DOHH2 (cell line): ENCODE measurements around the gene WWC1.

ENCODE experiments used
- H3F3A ChIP-seq: fragments of 200-600 bp; sonication (generic), shearing (Covaris generic); 2 replicates; pipeline ENCODE4 v1.6.0; 2016; ENCODE audit warnings: antibody characterized with exemption, mild to moderate bottlenecking; ENCODE audit not compliant: control insufficient read depth, insufficient read depth
- H3K27ac ChIP-seq: fragments of 200-600 bp; sonication (generic); 2 replicates; pipeline ENCODE4 v1.5.1; 2014; ENCODE audit warnings: low read depth, mild to moderate bottlenecking, low read length, moderate library complexity
- H3K27me3 ChIP-seq: fragments of 200-600 bp; sonication (generic); 2 replicates; pipeline ENCODE4 v1.6.1; 2014; ENCODE audit warnings: mild to moderate bottlenecking, low read length, mixed read lengths; ENCODE audit not compliant: control insufficient read depth
- H3K36me3 ChIP-seq: fragments of 200-600 bp; sonication (generic); 2 replicates; pipeline ENCODE4 v1.6.1; 2014; ENCODE audit warnings: mild to moderate bottlenecking, low read length, moderate library complexity, mixed read lengths; ENCODE audit not compliant: control insufficient read depth
- H3K4me1 ChIP-seq: fragments of 200-600 bp; sonication (generic); 2 replicates; pipeline ENCODE4 v1.6.1; 2014; ENCODE audit warnings: mild to moderate bottlenecking, low read length, mixed read lengths; ENCODE audit not compliant: control insufficient read depth
- H3K4me2 ChIP-seq: fragments of 200-600 bp; sonication (generic); 2 replicates; pipeline ENCODE4 v1.6.0; 2014; ENCODE audit warnings: mild to moderate bottlenecking, low read length, moderate library complexity
- H3K4me3 ChIP-seq: fragments of 200-600 bp; sonication (generic); 2 replicates; pipeline ENCODE4 v1.5.1; 2014; ENCODE audit warnings: mild to moderate bottlenecking, low read length, mixed read lengths
- H3K79me2 ChIP-seq: fragments of 200-600 bp; sonication (generic); 2 replicates; pipeline ENCODE4 v1.6.1; 2014; ENCODE audit warnings: mild to moderate bottlenecking, low read length, mixed read lengths; ENCODE audit not compliant: control insufficient read depth
- H3K9me2 ChIP-seq: fragments of 200-600 bp; sonication (generic); replicated peaks from 2 replicates; pipeline ENCODE4 v1.6.1; 2014; ENCODE audit warnings: mild to moderate bottlenecking, low read length, mixed read lengths; ENCODE audit not compliant: control insufficient read depth
- H3K9me3 ChIP-seq: fragments of 200-600 bp; sonication (generic); 2 replicates; pipeline ENCODE4 v1.6.1; 2014; ENCODE audit warnings: antibody characterized with exemption, low read length, mixed read lengths; ENCODE audit not compliant: control insufficient read depth, insufficient read depth
- H4K20me1 ChIP-seq: fragments of 200-600 bp; sonication (generic); 2 replicates; pipeline ENCODE4 v1.6.0; 2014; ENCODE audit warnings: low read depth, mild to moderate bottlenecking, antibody characterized with exemption, low read length, moderate library complexity; ENCODE audit not compliant: control insufficient read depth, insufficient read depth
- CTCF ChIP-seq: fragments of 200-600 bp; sonication (generic); IDR thresholded peaks from one replicate; pipeline ENCODE4 v1.5.1; 2014; ENCODE audit warnings: antibody characterized with exemption, mild to moderate bottlenecking, low read depth, low read length; ENCODE audit not compliant: poor library complexity, severe bottlenecking
- EZH2phosphoT487 ChIP-seq: fragments of 200-600 bp; sonication (generic); IDR thresholded peaks from 2 replicates; pipeline ENCODE4 v1.6.1; 2017; ENCODE audit warnings: borderline replicate concordance, mild to moderate bottlenecking, antibody characterized with exemption, low read length, moderate library complexity, mixed read lengths

WWC1 gene

GRCh38 chr5:168311061-168311566 lies 19.7 kb downstream of the WWC1 start:
- Histone ChIP-seq H3K4me2 (no peak overlapping the region), H3K4me3 (no peak overlapping the region), H4K20me1 (no peaks in the 10 kb centered on the region), H3K4me1 (no peaks in the 10 kb centered on the region), H3F3A (no peaks in the 10 kb centered on the region), H3K9me3 (no peaks in the 10 kb centered on the region), H3K36me3 (no peaks in the 10 kb centered on the region), H3K9me2 (no peaks in the 10 kb centered on the region), H3K79me2 (no peaks in the 10 kb centered on the region), H3K27ac (no peak overlapping the region), H3K27me3 (no peaks in the 10 kb centered on the region)
- TF ChIP-seq CTCF (no peak), EZH2phosphoT487 (no peak)

GRCh38 chr5:168312606-168313295 lies 21.3 kb downstream of the WWC1 start:
- Histone ChIP-seq H3K4me1 (no peaks in the 10 kb centered on the region), H3F3A (no peaks in the 10 kb centered on the region), H3K4me3 (no peak overlapping the region), H3K27ac (no peak overlapping the region), H3K4me2 (no peak overlapping the region), H3K9me2 (no peaks in the 10 kb centered on the region), H3K36me3 (no peaks in the 10 kb centered on the region), H3K9me3 (no peaks in the 10 kb centered on the region), H3K27me3 (no peaks in the 10 kb centered on the region), H4K20me1 (no peaks in the 10 kb centered on the region), H3K79me2 (no peaks in the 10 kb centered on the region)
- TF ChIP-seq EZH2phosphoT487 (no peak), CTCF (no peak)

GRCh38 chr5:168313596-168314204 lies 22.3 kb downstream of the WWC1 start:
- no peaks in the 10 kb centered on the region for H3K36me3 ChIP-seq
- no peaks in the 10 kb centered on the region for H3K9me2 ChIP-seq
- H3K27me3 ChIP-seq = no peaks in the 10 kb centered on the region
- H3K4me1 ChIP-seq = no peaks in the 10 kb centered on the region
- H3K9me3 ChIP-seq = no peaks in the 10 kb centered on the region
- no peak overlapping the region for H3K4me2 ChIP-seq
- H3K27ac ChIP-seq = no peak overlapping the region
- no peaks in the 10 kb centered on the region for H3K79me2 ChIP-seq
- H3F3A ChIP-seq = no peaks in the 10 kb centered on the region
- TF ChIP-seq CTCF (no peak), EZH2phosphoT487 (no peak)
- H3K4me3 ChIP-seq = no peak overlapping the region
- no peaks in the 10 kb centered on the region for H4K20me1 ChIP-seq
